NCI-H2081 treated with DMSO at 0.1 percent for 48 hours (cell line): ENCODE results near the gene GTSF1L.

ENCODE experiments used
- DNase-seq: peaks from one replicate; lab custom pipeline; 2025; lab: John Stamatoyannopoulos, UW

GTSF1L gene

GRCh38 chr20:43716757-43717615 lies 9.8 kb downstream of the GTSF1L start:
- DNase-seq: no peak

GRCh38 chr20:43716123-43716522 lies 10.7 kb downstream of the GTSF1L start:
- DNase-seq: no peak

DNA sequence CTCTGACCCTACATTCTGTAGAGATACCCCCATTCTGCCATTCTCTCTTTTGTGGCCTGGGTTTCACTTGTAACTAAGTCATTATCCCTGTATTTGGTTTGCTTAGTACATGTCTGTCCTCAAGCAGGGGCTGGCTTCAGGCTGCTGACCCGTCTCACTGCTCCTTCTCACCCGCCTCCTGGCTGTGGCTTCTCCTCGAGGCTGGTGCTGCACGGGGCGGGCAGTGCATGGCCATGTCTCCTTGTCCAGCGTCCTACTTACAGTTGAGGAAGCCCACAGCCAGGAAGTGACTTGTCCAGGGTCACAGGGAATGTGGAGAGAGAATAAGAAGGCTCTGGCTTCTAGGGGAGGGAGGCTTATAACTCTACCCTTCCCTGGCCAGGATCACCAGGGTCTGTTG lies 11.3 kb downstream of the GTSF1L start:
- no peak for DNase-seq

DNA sequence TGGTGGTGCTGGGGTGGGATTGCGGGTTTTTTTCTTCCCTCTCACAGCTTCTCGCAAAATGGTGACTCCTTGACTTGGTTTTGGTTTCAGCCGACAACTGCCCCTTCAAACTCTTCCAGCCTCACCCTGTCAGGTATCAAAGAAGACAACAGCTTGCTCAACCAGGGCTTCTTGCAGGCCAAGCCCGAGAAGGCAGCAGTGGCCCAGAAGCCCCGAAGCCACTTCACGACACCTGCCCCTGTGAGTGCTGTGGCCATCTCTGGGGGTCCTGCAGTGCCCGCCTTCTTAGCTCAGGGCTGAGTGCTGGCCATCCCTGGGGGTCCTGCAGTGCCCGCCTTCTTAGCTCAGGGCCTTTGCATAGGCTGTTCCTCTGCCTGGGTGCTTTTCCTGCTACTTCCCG lies 11.8 kb downstream of the GTSF1L start:
- DNase-seq: no peak

DNA sequence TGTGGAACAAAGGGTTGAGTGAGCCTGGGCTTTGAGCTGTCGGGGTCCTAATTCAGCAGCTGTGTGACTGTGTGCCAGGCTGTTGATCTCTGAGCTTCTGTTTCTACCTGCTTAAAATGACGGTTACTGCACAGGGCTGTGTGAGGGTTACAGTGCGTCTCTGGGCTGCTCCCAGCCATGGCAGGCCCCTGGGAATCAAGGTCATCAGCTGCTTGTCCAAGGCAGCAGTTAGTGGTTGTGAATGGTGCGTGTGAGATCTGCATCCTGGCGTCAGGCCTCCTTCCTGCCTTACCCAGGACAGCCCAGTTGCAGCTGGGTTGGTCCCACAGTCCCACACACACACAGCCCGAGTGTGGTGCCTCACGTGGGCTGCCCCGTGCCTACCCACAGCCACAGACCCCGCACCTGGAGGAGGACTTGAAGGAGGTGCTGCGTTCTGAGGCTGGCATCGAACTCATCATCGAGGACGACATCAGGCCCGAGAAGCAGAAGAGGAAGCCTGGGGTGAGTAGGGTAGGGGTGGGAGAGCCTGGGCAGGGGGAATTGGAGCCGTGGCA lies 15.6 kb downstream of the GTSF1L start:
- DNase-seq: no peak

DNA sequence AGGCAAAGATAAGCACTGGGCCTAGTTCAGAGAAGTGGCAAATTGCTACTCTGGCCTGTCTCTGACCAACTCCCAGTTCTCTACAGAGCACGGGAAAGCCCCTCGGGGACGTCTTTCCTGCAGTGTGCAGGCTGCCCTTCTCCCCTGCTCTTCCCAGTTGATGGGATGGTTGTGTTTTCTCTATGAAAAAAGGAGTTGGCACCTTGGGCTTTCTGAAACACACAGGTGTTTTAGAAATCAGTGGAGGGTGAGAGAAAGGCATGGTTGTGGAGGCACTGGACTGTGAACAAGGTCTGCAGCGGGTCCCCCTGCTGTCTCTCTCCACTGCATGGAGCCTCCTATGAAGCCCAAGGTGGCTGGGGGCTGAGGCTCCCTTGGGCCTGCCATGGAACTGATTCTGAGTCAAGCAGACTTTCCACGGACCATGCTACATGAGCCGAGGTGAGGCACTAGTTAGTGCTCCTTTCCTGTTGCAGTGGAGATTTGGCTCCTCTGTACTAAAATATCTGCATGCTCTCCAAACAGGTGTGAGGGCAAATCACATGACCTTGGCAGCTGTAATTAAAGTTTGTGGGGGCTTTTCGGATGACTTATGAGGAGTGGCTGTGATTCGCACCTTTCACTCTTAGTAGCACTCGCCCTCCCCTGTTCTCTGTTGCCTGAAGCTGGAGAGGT lies 16.3 kb downstream of the GTSF1L start:
- no peak for DNase-seq

GRCh38 chr20:43702502-43702901 lies 24.3 kb downstream of the GTSF1L start:
- no peak for DNase-seq

GRCh38 chr20:43700627-43701026 lies 26.2 kb downstream of the GTSF1L start:
- no peak for DNase-seq

DNA sequence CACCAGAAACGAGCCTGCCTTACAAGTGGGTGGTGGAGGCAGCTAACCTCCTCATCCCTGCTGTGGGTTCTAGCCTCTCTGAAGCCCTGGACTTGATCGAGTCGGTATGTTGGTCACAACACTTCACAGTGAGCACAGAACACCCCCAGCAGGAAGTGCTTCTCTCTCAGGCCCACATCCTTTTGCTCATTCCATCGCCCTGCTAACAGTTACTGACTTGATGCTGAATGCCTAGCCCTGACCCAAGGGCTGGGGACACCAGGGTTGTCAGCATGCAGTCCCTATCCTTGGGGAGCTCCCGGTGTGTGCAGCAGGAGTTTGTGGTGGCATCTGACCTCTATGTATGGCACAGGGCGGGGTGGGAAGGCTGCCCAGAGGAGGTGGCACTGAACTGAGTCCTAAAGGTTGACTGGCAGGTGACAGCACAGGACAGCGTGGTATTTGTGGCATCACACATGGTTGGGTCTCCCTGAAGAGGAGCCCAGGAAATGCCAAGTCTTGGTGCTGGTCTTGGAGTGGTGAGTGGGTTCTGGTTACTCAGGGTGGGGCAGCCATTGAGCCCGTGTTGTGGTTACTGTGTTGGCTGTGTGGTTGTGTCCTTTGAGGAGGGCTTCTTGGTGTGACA lies 26.7 kb downstream of the GTSF1L start:
- no peak for DNase-seq

GRCh38 chr20:43695571-43695970 lies 31.2 kb downstream of the GTSF1L start:
- no peak for DNase-seq

- DNase-seq: no peak
Measured at GRCh38 chr20:43694763-43695162, 32.0 kb downstream of the GTSF1L start.

GRCh38 chr20:43691928-43692524 lies 34.8 kb downstream of the GTSF1L start:
- DNase-seq: no peak

DNA sequence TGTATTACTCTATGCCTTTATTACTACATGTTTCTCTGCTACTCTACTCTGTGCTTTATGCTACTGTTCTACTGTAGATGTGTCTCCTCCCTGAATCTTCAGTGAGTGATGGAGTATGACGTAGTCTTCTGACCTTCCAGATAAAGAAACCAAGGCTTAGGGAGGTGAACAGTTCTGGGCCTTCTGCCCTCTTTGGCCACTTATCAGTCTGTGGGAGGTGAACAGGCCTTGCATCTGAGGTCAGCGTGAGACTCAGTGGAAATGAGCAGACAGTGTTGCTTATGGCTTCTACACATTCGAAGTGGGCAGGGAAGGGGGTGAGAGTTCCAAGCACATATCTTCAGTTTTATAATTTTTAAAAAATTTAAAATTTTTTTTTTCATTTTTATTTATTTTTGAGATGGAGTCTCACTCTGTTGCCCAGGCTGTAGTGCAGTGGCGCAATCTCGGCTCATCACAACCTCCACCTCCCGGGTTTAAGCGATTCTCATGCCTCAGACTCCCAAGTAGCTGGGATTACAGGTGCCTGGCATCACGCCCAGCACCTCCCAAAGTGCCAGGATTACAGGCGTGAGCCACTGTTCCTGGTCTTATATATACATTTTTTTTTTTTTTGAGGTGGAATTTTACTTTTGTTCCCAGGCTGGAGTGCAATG lies 35.7 kb downstream of the GTSF1L start:
- DNase-seq: no peak

DNA sequence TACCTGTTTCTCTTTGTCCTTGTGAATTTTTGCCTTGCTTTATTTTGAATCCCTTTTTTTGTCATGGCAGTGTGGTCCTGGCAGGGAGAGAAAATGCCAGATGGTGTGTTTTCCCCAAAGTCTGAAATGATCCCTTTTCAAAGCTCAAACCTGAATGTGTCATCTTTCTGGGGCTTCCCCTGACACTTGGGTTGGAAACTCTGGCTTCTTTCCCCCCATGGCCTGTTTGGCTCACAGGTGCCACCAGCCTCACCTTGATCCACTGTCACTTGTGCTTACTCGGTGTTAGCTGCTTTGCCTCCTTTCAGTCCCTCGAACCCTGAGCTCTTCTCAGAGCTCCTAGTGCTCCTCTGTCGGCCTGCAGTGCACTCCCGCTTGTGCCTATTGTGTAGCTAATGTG lies 37.6 kb downstream of the GTSF1L start:
- no peak for DNase-seq

- DNase-seq: no peak
Measured at GRCh38 chr20:43686820-43687219, 40.0 kb downstream of the GTSF1L start.

- DNase-seq: no peak
Measured at GRCh38 chr20:43682446-43682845, 44.4 kb downstream of the GTSF1L start.

DNA sequence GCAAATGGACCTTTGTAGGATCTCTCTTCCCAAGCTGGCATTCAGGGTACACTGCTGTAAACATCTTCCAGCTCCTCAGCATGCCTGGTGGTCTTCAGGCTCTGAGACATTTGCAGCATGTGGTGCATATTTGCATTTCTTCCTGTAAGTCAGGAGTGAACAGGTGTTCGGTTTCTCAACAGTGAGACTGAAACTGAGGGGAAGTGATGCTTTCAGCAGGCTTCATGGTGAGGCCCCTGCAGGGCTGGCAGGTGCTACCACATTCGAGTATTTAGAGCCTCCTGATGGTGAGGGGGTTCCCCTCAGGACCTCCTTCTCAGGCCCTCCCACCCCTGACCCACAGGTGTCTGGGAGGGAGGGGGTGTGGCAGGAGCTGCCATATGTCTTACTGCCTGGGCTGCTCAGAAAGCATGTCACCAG lies 44.8 kb downstream of the GTSF1L start:
- no peak for DNase-seq

GRCh38 chr20:43681468-43681942 lies 45.3 kb downstream of the GTSF1L start:
- no peak for DNase-seq

DNA sequence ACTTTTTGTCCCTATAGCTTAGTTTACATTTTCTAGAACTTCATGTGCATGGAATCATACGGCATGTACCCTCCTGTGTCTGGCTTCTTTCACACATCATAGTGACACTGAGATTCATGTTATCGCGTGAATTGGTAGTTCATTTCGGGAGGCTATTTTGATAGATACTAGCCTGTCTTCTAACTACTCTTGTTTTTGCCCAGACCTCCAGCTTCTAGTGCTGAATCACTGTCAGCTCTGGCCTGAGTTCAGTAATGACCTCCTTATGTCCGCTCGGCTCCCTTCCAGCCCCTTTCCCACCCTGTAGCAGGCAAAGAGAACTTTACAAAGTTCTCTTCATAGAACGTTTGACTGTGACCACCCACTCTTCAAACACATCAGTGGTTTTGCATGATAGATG lies 45.8 kb downstream of the GTSF1L start:
- DNase-seq: no peak

- DNase-seq: no peak
Measured at GRCh38 chr20:43676368-43676767, 50.4 kb downstream of the GTSF1L start.
